Tongue (tissue), 2 donors: ENCODE results near the gene JRKL. TPM values are rescaled to one million over a fixed set of nuclear protein-coding genes. Genes with fewer than 3 reads are reported as not detected.

Experiments
- DNase-seq: peaks from one replicate; pipeline ENCODE4 v3.0.0-alpha.2; 2015
- total RNA-seq: library from RNA; depleted of rRNA; stranded (reverse); fragments of >200 nt; gene quantifications from one replicate; pipeline ENCODE4 v1.2.3, GENCODE V29; 2014

The JRKL gene
- 14.6 TPM for total RNA-seq

DNA sequence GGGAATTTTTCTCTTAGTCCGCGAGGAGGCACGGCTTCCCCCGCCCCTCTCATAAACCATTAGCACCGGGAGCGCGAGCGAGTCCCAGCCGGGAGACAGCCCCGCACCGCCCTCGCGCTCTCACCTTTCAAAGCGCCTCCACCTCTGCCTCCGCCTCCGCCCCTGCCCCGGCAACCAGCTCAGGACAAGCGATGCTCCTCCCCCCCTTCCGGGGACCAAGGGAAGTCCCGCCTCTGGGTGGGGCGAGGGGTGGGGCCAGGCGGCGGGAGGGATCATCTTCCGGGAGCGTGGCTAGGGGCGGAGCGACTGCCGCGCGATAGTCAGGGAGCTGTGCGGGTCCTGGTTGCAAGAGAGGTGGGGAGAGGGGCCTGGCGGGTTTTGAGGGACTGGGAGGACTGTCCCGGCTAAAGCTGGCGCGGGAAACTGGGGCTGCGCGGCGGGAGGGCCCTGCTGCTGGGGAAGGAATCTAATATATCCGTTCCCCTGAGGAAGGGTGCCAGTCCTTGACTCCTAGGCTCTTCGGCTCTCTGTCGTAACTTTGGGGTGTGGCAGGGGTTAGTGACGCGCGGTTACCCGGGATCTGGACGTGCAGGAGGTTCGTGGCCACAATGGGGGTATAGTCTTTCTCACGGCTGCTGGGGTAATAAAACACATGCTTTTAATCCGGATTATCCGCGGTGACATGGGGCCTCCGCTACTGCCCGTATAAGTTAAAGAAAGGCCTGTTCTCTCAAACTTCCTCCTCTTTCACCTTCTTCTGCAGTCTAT lies at the start of gene JRKL, which contains the start of gene CCDC82:
TSS of gene JRKL (plus strand) at position 294 of the 768 bp plus-strand sequence. CDS start 637 bp downstream, outside the sequence.
TSS of gene CCDC82 (minus strand) at position 193 of the 768 bp plus-strand sequence. CDS start 5,165 bp downstream, outside the sequence.
- peak; percentile 98 for DNase-seq

- DNase-seq, result no peak
These were observed 49.3 kb upstream of the JRKL start for GRCh38 chr11:96340555-96340885.

DNA sequence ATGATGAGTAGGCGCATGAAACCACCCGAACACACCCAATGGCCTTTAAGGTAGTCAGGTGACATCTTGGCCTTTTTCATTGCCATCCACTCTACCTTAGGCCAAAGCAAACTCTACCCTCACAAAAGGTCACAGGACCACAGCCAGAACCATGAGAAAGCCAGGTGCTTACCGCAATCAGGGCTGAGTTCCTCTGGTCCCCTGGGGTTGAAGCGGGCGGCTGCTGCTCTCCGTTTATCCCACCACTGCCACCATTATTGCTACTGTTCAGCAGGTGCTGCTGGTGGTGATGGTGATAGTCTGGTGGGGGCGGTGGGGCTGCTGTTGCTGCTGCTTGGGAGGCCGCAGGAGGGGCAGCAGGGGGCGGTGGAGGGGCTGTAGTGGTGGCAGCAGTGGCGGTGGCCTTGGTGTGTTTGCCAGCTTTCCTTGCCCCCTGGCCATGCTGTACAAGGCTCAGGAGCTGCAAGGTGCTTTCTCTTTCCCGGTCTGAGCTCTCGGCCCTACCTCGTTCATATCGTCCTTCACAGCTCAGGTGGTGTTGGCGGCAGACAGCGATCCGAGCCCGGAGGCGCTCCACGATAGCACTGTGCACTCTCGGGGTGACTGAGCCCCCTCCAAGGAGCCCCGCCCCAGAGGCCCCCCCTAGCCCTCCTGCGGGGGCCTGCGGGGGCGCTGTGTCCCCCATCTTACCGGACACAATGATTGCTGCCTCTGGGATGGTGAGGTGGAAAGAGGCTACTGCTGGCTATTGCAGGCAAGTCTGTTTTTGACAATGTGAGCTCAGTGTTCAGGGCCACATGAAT lies 48.4 kb upstream of the JRKL start:
- peak; percentile 52 for DNase-seq

- no peak for DNase-seq
These were observed 47.5 kb upstream of the JRKL start for GRCh38 chr11:96342014-96342960.

DNA sequence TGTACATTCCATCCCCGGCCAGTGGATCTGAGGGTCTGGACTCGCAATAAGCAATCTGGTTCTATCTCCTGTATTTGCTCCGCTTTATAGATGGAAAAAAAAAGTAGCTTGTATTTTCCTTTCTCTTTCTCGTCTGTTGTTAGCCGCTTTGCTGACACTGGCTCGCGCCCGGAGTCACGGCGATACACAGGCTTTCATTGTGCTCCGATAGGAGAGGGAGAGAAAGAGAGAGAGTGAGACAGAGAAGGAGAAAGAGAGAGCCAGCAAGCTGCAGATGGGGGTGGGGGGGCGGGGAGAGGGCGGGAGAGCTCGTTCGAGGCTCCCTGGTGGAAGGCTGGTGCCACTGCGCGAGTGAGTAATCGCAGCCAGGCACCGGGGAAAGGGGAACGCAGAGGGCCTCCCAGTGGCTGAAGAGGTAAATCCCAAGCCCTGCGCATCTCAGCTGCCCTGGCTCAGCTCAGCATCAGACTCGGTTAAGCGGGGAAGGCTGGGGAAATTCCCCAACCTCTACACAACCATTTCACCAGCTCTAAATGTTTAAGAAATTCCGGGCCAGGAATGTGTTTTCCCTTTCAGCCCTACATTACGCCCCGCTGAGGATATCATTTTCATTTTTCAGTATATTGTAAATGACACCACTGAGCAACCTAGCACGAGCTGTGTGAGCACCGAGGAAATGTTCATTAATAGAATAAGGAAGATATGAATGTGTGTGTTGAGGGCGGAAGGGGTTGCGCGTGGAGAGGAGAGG lies 46.7 kb upstream of the JRKL start, which contains the start of gene MAML2:
TSS of gene MAML2 (minus strand) at position 235 of the 751 bp plus-strand sequence. CDS start 1,300 bp downstream, outside the sequence.
- peak; percentile 97 for DNase-seq

DNA sequence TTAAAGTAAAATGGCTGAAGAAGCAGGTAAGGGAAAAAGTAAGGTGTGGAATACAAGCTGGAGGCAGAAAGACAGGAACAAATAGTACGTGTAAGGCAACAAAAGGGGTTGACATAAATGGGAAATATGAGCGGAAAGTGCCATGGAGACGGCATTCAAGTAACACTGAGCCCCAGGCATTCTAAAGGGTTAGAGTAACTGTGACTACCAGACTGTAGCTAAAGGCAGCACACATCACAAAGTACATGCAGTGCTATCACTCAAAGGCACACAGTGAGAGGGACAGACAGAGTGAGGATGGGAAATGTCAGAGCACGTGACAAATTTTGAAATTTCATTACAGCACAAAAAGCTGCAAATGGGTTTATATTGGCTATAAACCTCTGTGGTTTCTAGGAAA lies 33.0 kb upstream of the JRKL start:
- no peak for DNase-seq

GRCh38 chr11:96357794-96358193 lies 32.0 kb upstream of the JRKL start:
- no peak for DNase-seq

GRCh38 chr11:96358321-96358720 lies 31.5 kb upstream of the JRKL start:
- no peak for DNase-seq

DNA sequence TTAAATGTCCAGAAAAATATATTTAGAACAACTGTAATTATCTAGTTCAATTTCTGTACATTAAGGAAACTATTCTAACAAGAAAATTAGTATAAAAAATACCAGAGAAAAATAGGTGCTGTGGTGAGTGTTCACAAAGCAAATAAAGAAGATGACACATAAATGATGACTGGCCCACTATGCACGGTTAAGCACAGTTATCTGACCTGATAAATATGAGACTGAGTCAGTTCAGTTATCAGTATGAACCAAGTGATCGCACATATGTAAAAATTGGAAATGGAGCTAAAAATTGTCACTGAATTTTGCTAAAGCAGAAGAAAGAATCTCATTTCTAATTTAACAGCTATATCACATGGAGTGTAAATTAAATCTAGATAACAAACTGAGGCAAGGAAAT lies 28.0 kb upstream of the JRKL start:
- DNase-seq, result no peak

DNA sequence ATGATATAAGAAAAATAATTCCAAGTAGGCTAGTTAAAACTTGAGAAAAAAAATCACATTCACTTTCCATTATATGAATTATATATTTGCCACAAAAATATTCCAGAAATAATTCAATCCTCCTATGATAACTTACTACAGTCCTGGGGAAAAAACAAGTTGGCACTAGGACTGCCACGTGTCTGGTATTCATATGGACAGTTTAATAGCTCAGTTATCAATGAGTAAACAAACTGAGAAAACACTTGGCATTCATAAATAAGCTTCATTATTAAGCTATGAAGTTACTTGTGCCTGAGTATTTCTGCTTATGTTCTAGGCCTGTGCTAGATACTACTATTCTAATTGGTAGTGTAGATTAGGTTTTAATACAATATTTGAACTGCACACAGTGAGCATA lies 24.3 kb upstream of the JRKL start:
- no peak for DNase-seq

DNA sequence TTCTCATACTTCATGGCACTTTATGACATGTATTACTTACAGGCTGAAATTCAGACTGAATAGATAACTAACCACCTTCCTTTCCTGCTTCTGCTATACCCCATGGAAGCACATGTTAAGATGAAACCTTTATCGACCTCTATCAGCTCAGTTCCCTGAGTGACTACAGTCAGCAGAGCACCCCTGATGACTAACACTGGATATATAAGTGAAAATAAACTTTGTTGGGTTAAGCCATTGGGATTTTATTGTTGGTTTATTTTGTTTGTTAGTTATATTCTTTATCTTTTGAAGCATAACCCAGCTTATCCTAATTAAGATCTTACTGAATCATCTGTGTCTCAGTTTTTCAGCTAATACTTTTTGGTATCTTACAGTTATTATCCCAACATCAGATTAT lies 23.8 kb upstream of the JRKL start:
- DNase-seq, result no peak

- DNase-seq, result no peak
These were observed 22.5 kb upstream of the JRKL start for GRCh38 chr11:96367342-96367741.

DNA sequence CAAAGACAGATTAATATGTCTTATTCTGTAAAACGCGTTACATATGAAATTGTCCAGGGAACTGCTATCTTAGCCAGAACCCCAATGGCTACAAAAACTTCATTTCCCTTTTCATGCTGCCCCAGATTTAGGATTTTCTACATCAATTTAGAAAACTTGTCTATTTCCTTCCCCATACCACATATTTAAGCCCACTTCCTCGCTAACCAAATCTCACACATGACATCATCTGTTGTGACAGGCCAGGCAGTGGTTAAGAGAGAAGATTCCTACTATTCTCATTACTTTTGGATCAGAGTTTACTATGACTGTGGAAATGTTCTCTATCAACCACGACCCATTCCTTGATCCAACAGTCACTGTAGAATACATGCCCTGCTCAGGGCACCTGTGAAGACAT lies 16.0 kb upstream of the JRKL start:
- no peak for DNase-seq

DNA sequence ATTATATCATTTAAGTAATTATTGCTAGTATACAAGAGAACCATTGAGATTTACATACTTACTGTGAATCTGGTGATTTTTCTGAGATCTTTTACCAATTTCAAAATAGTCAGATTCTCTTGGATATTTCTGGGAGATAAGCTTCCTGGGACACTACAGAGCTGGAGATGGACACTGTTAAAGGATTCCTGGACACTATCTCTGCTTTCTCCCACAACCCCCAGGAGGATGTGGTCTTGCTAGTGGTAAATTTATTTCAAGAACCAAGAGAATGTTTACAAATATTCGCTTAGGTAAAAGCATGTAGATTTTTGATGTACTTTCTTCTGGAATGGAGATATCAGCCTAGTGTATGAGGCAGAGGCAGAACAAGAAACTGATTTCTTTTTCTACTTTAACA lies 13.0 kb upstream of the JRKL start:
- DNase-seq, result no peak

GRCh38 chr11:96384156-96384555 lies 5.7 kb upstream of the JRKL start:
- DNase-seq, result no peak

DNA sequence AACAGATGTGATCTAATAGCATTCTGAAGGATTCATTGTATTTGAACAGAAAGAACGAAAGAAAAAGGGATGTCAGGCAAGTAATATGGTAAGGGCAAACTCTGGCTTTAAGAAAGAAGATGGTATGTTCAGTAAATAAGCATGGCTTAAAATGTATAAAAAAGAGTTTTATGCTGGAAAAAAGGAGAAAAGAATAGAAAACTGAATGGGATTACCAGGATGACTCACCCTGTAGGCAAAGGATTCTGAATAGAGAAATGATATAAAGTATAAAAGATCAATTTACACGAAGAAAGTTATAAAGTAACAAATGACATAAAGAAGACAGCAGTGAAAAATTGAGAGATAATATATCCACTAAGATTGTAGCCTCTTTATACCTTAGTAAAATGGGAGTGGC lies 4.6 kb upstream of the JRKL start:
- no peak for DNase-seq

GRCh38 chr11:96388891-96389719 lies 708 bp upstream of the JRKL start:
- no peak for DNase-seq

DNA sequence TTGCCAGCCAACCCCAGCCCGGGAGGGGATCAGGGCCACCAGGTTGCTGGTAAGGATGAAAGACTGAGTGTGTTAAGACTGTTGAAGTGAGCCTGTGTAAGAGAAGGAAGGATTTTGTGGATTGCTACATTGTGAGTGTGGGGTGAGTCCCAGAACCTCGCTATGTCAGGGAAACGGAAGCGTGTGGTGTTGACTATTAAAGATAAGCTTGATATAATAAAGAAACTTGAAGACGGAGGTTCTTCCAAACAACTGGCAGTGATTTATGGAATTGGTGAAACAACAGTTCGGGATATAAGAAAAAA lies 627 bp downstream of the JRKL start:
- DNase-seq, result no peak

DNA sequence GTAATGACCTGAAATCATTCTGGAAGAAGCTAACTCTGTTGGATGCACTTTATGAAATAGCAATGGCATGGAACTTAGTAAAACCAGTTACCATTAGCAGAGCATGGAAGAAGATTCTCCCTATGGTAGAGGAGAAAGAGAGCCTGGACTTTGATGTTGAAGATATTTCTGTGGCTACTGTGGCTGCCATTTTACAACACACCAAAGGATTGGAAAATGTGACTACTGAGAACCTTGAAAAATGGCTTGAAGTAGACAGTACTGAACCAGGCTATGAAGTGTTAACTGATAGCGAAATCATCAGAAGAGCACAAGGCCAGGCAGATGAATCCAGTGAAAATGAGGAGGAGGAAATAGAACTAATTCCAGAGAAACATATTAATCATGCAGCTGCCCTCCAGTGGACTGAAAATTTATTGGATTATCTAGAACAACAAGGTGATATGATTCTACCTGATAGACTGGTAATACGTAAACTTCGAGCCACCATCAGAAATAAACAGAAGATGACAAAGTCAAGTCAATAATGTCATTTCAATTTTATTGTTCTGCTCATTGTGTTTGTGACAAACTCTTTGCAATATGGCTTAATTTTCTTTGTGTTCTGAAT lies 2.0 kb downstream of the JRKL start:
- no peak for DNase-seq

GRCh38 chr11:96393753-96394348 lies 4.0 kb downstream of the JRKL start:
- peak; percentile 53 for DNase-seq
